ENCODE measurements around the gene MEX3A.
"Not testable (repeated sequence)": the region's sequence is repeated elsewhere in the genome, so short reads cannot be mapped to it uniquely, and the experiment has no call there.

Gene MEX3A

GRCh38 chr1:156076609-156077429, 5.4 kb downstream of the MEX3A start:
- in situ Hi-C loops (cut with HindIII; ENCODE audit: low pct_unique_long_range_greater_than_20kb, low sequenced_read_pairs) = no loop called here
- TF ChIP-seq JUND (IDR thresholded peaks at IDR 0.05; ENCODE audit: low read depth) = no peak
- DNase-seq (ENCODE audit: low read depth in 1 of 2, low spot score in 1 of 2) = no peak

GRCh38 chr1:156075775-156076204, 6.5 kb downstream of the MEX3A start:
- no peak for DNase-seq (ENCODE audit: low read depth in 1 of 2, low spot score in 1 of 2)
- in situ Hi-C loops (cut with HindIII; ENCODE audit: low pct_unique_long_range_greater_than_20kb, low sequenced_read_pairs) = no loop called here

GRCh38 chr1:156075162-156075561, 7.1 kb downstream of the MEX3A start:
- no peak for DNase-seq (ENCODE audit: low read depth in 1 of 2, low spot score in 1 of 2)
- TF ChIP-seq JUND (IDR thresholded peaks at IDR 0.05; ENCODE audit: low read depth) = no peak
- in situ Hi-C loops (cut with HindIII; ENCODE audit: low pct_unique_long_range_greater_than_20kb, low sequenced_read_pairs) = no loop called here

More at GRCh38 chr1:156075775-156076204, 6.5 kb downstream of the MEX3A start:
- TF ChIP-seq JUND (IDR thresholded peaks at IDR 0.05; ENCODE audit: low read depth) = no peak

- TF ChIP-seq JUND (IDR thresholded peaks at IDR 0.05; ENCODE audit: low read depth) = no peak
- in situ Hi-C loops (cut with HindIII; ENCODE audit: low pct_unique_long_range_greater_than_20kb, low sequenced_read_pairs) = no loop called here
- no peak for DNase-seq (ENCODE audit: low read depth in 1 of 2, low spot score in 1 of 2)
Measured at GRCh38 chr1:156074661-156075060, 7.6 kb downstream of the MEX3A start.

- no peak for DNase-seq (ENCODE audit: low read depth in 1 of 2, low spot score in 1 of 2)
- in situ Hi-C loops (cut with HindIII; ENCODE audit: low pct_unique_long_range_greater_than_20kb, low sequenced_read_pairs) = no loop called here
- TF ChIP-seq JUND (IDR thresholded peaks at IDR 0.05; ENCODE audit: low read depth) = no peak
Measured at GRCh38 chr1:156073740-156074139, 8.5 kb downstream of the MEX3A start.

- in situ Hi-C loops (cut with HindIII; ENCODE audit: low pct_unique_long_range_greater_than_20kb, low sequenced_read_pairs) = no loop called here
- no peak for TF ChIP-seq JUND (IDR thresholded peaks at IDR 0.05; ENCODE audit: low read depth)
- no peak for DNase-seq (ENCODE audit: low read depth in 1 of 2, low spot score in 1 of 2)
Measured at GRCh38 chr1:156073110-156073687, 9.1 kb downstream of the MEX3A start.

- TF ChIP-seq JUND (IDR thresholded peaks at IDR 0.05; ENCODE audit: low read depth) = no peak
- DNase-seq (ENCODE audit: low read depth in 1 of 2, low spot score in 1 of 2) = no peak
- in situ Hi-C loops (cut with HindIII; ENCODE audit: low pct_unique_long_range_greater_than_20kb, low sequenced_read_pairs) = no loop called here
Measured at GRCh38 chr1:156072251-156072650, 10.0 kb downstream of the MEX3A start.

GRCh38 chr1:156071332-156071816, 10.9 kb downstream of the MEX3A start:
- DNase-seq (ENCODE audit: low read depth in 1 of 2, low spot score in 1 of 2); in situ Hi-C loops (cut with HindIII; ENCODE audit: low pct_unique_long_range_greater_than_20kb, low sequenced_read_pairs): not testable (repeated sequence)

GRCh38 chr1:156070548-156070947, 11.7 kb downstream of the MEX3A start:
- TF ChIP-seq JUND (IDR thresholded peaks at IDR 0.05; ENCODE audit: low read depth) = no peak
- in situ Hi-C loops (cut with HindIII; ENCODE audit: low pct_unique_long_range_greater_than_20kb, low sequenced_read_pairs) = no loop called here
- no peak for DNase-seq (ENCODE audit: low read depth in 1 of 2, low spot score in 1 of 2)

GRCh38 chr1:156069490-156070455, 12.5 kb downstream of the MEX3A start:
- TF ChIP-seq JUND (IDR thresholded peaks at IDR 0.05; ENCODE audit: low read depth) = no peak
- DNase-seq (ENCODE audit: low read depth in 1 of 2, low spot score in 1 of 2) = no peak
- in situ Hi-C loops (cut with HindIII; ENCODE audit: low pct_unique_long_range_greater_than_20kb, low sequenced_read_pairs) = no loop called here

GRCh38 chr1:156067262-156067661, 15.0 kb downstream of the MEX3A start:
- no peak for DNase-seq (ENCODE audit: low read depth in 1 of 2, low spot score in 1 of 2)
- TF ChIP-seq JUND (IDR thresholded peaks at IDR 0.05; ENCODE audit: low read depth) = no peak
- in situ Hi-C loops (cut with HindIII; ENCODE audit: low pct_unique_long_range_greater_than_20kb, low sequenced_read_pairs) = no loop called here

GRCh38 chr1:156065871-156066270, 16.4 kb downstream of the MEX3A start:
- in situ Hi-C loops (cut with HindIII; ENCODE audit: low pct_unique_long_range_greater_than_20kb, low sequenced_read_pairs) = no loop called here
- no peak for TF ChIP-seq JUND (IDR thresholded peaks at IDR 0.05; ENCODE audit: low read depth)
- no peak for DNase-seq (ENCODE audit: low read depth in 1 of 2, low spot score in 1 of 2)
